Caco-2 (cell line): ENCODE data around the gene TAS2R46. TPM values are rescaled to one million over a fixed set of nuclear protein-coding genes. Genes with fewer than 3 reads are reported as not detected.

Experiments used
- BruUV-seq: library from RNA; stranded (reverse); fragments of 400-500 nt; replicated peaks from 2 replicates; lab custom pipeline; 2021; lab: Mats Ljungman, UMichigan
- CTCF ChIA-PET: fragments of 300-600 bp; sonication (Branson Sonifier 250); formaldehyde crosslinking; loops from one replicate; lab custom pipeline; 2022; ENCODE audit warnings: antibody characterized with exemption; lab: Charles Lee
- POLR2A ChIA-PET: fragments of 300-600 bp; sonication (Branson Sonifier 250); formaldehyde crosslinking; loops from one replicate; lab custom pipeline; 2022; ENCODE audit warnings: antibody characterized with exemption; lab: Charles Lee
- DNase-seq, 2 experiments: peaks; one replicate each; pipeline versions ENCODE4 v3.0.0 to v3.0.0-alpha.2; 2020 to 2022
- H3K27me3 ChIP-seq: replicated peaks from 2 replicates; pipeline ENCODE4 v1.6.0; 2011; ENCODE audit warnings: low read length; ENCODE audit not compliant: control insufficient read depth, insufficient read depth
- H3K36me3 ChIP-seq: 2 replicates; pipeline ENCODE4 v1.5.1; 2011; ENCODE audit warnings: low read length; ENCODE audit not compliant: control insufficient read depth, insufficient read depth
- H3K4me1 ChIP-seq: fragments of 250-450 bp; sonication (Bioruptor Pico); 2 replicates; pipeline ENCODE4 v1.5.1; 2020; ENCODE audit warnings: mild to moderate bottlenecking
- H3K4me3 ChIP-seq: 2 replicates; pipeline ENCODE4 v1.5.1; 2011; ENCODE audit warnings: low read depth, mild to moderate bottlenecking, control low read depth, low read length
- H3K9me3 ChIP-seq: fragments of 250-450 bp; sonication (Bioruptor Pico); 2 replicates; pipeline ENCODE4 v1.5.1; 2020; ENCODE audit warnings: mild to moderate bottlenecking, moderate library complexity
- H3K27ac Mint-ChIP-seq: one replicate; pipeline ENCODE4 v1.8.0; 2022; ENCODE audit warnings: mixed read lengths; ENCODE audit not compliant: unreplicated experiment
- H3K27me3 Mint-ChIP-seq: one replicate; pipeline ENCODE4 v1.8.0; 2022; ENCODE audit warnings: mixed read lengths; ENCODE audit not compliant: insufficient read depth, unreplicated experiment
- H3K36me3 Mint-ChIP-seq: one replicate; pipeline ENCODE4 v1.8.0; 2022; ENCODE audit warnings: mild to moderate bottlenecking, mixed read lengths; ENCODE audit not compliant: insufficient read depth, unreplicated experiment
- H3K4me1 Mint-ChIP-seq: one replicate; pipeline ENCODE4 v1.8.0; 2022; ENCODE audit warnings: low read depth, mixed read lengths; ENCODE audit not compliant: unreplicated experiment
- H3K4me3 Mint-ChIP-seq: one replicate; pipeline ENCODE4 v1.8.0; 2022; ENCODE audit warnings: mild to moderate bottlenecking, moderate library complexity, mixed read lengths; ENCODE audit not compliant: unreplicated experiment
- H3K9me3 Mint-ChIP-seq: one replicate; pipeline ENCODE4 v1.8.0; 2022; ENCODE audit warnings: mixed read lengths; ENCODE audit not compliant: unreplicated experiment
- intact Hi-C: fragments of 100-400 bp; cut with micrococcal nuclease; formaldehyde crosslinking; loops from one replicate; pipeline ENCODE4 v1.10.0; 2022; ENCODE audit not compliant: unreplicated experiment
- total RNA-seq: library from RNA; stranded (reverse); gene quantifications from 2 replicates; pipeline ENCODE4 v1.2.3, GENCODE V29; 2022
- TF ChIP-seq, protein P1 (sequence below), 2 experiments: fragments of 200-600 bp in 1 of 2; IDR thresholded peaks; 1 replicate in 1 of 2; 2 replicates in 1 of 2; pipeline versions ENCODE4 v1.5.1 to v1.8.0; 2011 to 2022; ENCODE audit warnings: antibody characterized with exemption in 1 of 2, control low read depth in 1 of 2, inconsistent platforms in 1 of 2, low read depth in 1 of 2, low read length in 1 of 2, mild to moderate bottlenecking in 1 of 2, moderate library complexity in 1 of 2; ENCODE audit not compliant: insufficient read depth in 1 of 2, severe bottlenecking in 1 of 2, unreplicated experiment in 1 of 2

The TAS2R46 gene
- total RNA-seq, 1 experiment from 2014 or later = 2.3 TPM

DNA sequence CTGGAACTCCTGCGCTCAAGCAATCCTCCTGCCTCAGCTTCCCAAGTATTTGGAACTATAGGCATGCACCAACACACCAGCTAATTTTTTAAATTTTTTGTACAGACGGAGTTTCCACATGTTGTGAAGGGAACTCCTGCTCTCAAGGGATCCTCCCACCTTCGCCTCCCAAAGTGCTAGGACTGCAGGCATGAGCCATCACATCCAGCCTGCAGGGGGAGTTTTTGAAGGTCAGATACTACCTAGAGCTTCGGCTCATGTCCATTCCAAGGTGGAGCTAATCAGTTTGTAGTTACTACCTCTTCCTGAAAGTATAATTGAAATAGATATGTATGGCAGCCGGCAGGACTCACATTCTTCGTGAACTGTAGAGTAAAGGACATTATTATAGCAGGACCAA, 36.0 kb downstream of the TAS2R46 start:
- Mint-ChIP-seq H3K9me3 (peaks cover 12% of the 10 kb centered on the region), H3K4me3 (no peak overlapping the region), H3K27ac (no peak overlapping the region), H3K4me1 (no peaks in the 10 kb centered on the region), H3K27me3 (no peaks in the 10 kb centered on the region), H3K36me3 (peaks cover 21% of the 10 kb centered on the region)
- Histone ChIP-seq H3K27me3 (no peaks in the 10 kb centered on the region), H3K4me3 (no peak overlapping the region), H3K4me1 (no peaks in the 10 kb centered on the region), H3K36me3 (peaks cover 3% of the 10 kb centered on the region), H3K9me3 (no peaks in the 10 kb centered on the region)
- POLR2A ChIA-PET = interaction anchor here (0.5 kb wide), 1 partner anchor 1761 kb away, joined by 7 read pairs; no protein-coding TSS in a partner anchor
- no TSS peak for BruUV-seq
- DNase-seq = peak in 1 of 2 experiments; percentile 58
- intact Hi-C loops = no loop called here
- TF ChIP-seq, protein P1, sequence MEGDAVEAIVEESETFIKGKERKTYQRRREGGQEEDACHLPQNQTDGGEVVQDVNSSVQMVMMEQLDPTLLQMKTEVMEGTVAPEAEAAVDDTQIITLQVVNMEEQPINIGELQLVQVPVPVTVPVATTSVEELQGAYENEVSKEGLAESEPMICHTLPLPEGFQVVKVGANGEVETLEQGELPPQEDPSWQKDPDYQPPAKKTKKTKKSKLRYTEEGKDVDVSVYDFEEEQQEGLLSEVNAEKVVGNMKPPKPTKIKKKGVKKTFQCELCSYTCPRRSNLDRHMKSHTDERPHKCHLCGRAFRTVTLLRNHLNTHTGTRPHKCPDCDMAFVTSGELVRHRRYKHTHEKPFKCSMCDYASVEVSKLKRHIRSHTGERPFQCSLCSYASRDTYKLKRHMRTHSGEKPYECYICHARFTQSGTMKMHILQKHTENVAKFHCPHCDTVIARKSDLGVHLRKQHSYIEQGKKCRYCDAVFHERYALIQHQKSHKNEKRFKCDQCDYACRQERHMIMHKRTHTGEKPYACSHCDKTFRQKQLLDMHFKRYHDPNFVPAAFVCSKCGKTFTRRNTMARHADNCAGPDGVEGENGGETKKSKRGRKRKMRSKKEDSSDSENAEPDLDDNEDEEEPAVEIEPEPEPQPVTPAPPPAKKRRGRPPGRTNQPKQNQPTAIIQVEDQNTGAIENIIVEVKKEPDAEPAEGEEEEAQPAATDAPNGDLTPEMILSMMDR (IDR thresholded peaks at IDR 0.05; ENCODE audit: insufficient read depth in 1 of 2, low read depth in 1 of 2, low read length in 1 of 2, severe bottlenecking in 1 of 2, unreplicated experiment in 1 of 2) = peak; percentile 36 to 45
- CTCF ChIA-PET = interaction anchor here (1.2 to 1.6 kb wide), 2 partner anchors 134 to 173 kb away, joined by 4 to 6 read pairs; no protein-coding TSS in a partner anchor

DNA sequence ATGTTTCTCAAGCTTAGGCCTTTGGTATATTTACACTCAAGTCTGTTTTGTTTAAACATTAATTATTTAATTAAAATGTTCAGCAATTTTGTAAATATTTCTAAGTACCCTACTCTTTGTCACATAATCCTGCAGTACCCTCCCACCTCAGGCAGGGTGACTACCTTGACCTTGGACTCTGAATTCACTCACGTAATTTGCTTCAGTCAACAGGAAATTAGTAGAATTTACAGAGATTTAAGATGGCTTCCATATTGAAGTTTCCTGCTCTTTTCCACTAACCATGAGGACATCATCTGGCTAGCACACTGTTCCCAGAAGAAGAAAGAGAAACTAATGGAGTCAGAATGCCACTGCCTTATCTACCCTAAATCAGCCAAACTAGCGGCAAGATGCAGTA, 38.7 kb downstream of the TAS2R46 start:
- H3K27me3 Mint-ChIP-seq = no peaks in the 10 kb centered on the region
- intact Hi-C loops = no loop called here
- no peak overlapping the region for H3K4me3 ChIP-seq
- H3K36me3 Mint-ChIP-seq = peaks cover 15% of the 10 kb centered on the region
- peaks cover 5% of the 10 kb centered on the region for H3K36me3 ChIP-seq
- TF ChIP-seq, protein P1 (IDR thresholded peaks at IDR 0.05; ENCODE audit: insufficient read depth in 1 of 2, low read depth in 1 of 2, low read length in 1 of 2, severe bottlenecking in 1 of 2, unreplicated experiment in 1 of 2) = no peak
- POLR2A ChIA-PET = no interaction called here
- no peaks in the 10 kb centered on the region for H3K4me1 ChIP-seq
- CTCF ChIA-PET = no interaction called here
- H3K4me1 Mint-ChIP-seq = no peaks in the 10 kb centered on the region
- no peaks in the 10 kb centered on the region for H3K27me3 ChIP-seq
- no peak for DNase-seq
- no TSS peak for BruUV-seq
- H3K4me3 Mint-ChIP-seq = no peak overlapping the region
- H3K27ac Mint-ChIP-seq = no peak overlapping the region
- peaks cover 12% of the 10 kb centered on the region for H3K9me3 Mint-ChIP-seq
- H3K9me3 ChIP-seq = no peaks in the 10 kb centered on the region

GRCh38 chr12:11022520-11022919, 39.6 kb downstream of the TAS2R46 start, which contains the start of gene TAS2R19:
Gene TAS2R19 (minus strand): TSS chr12:11022620. CDS start chr12:11022571, 49 bp downstream.
- peaks cover 2% of the 10 kb centered on the region; the same call in 1 of the 2 replicates for H3K36me3 ChIP-seq
- no peaks in the 10 kb centered on the region for H3K9me3 ChIP-seq
- H3K4me3 ChIP-seq = no peak within 1 kb of the TSS
- no peak for DNase-seq
- Mint-ChIP-seq H3K4me3 (no peak within 1 kb of the TSS), H3K9me3 (peaks cover 12% of the 10 kb centered on the region), H3K4me1 (no peaks in the 10 kb centered on the region), H3K36me3 (peaks cover 11% of the 10 kb centered on the region), H3K27me3 (no peaks in the 10 kb centered on the region), H3K27ac (no peak within 1 kb of the TSS)
- H3K27me3 ChIP-seq = no peaks in the 10 kb centered on the region
- ChIA-PET POLR2A (no interaction called here), CTCF (no interaction called here)
- TF ChIP-seq, protein P1 (IDR thresholded peaks at IDR 0.05; ENCODE audit: insufficient read depth in 1 of 2, low read depth in 1 of 2, low read length in 1 of 2, severe bottlenecking in 1 of 2, unreplicated experiment in 1 of 2) = no peak
- BruUV-seq = no TSS peak
- no peaks in the 10 kb centered on the region for H3K4me1 ChIP-seq
- intact Hi-C loops = no loop called here
